GM18873 (cell line): ENCODE data around the gene OR1B1.
"Not testable (repeated sequence)": the region's sequence is repeated elsewhere in the genome, so short reads cannot be mapped to it uniquely, and the experiment has no call there.

Source experiments
- ATAC-seq: cut with Tn5 transposase; IDR thresholded peaks from one replicate; pipeline ENCODE4 v1.9.1; 2021; ENCODE audit warnings: mild to moderate bottlenecking, moderate library complexity, moderate number of reproducible peaks; ENCODE audit not compliant: unreplicated experiment, low FRiP score

OR1B1 gene

GRCh38 chr9:122657527-122657926 is at the start of gene OR1B1:
OR1B1 (minus strand) TSS chr9:122657627.
- no peak for ATAC-seq

- no peak for ATAC-seq
Measured at GRCh38 chr9:122695696-122696095, 38.3 kb upstream of the OR1B1 start.

- no peak for ATAC-seq
Measured at GRCh38 chr9:122684851-122685250, 27.4 kb upstream of the OR1B1 start.

- ATAC-seq = no peak
Measured at GRCh38 chr9:122672481-122672880, 15.1 kb upstream of the OR1B1 start.

- no peak for ATAC-seq
Measured at GRCh38 chr9:122661416-122661815, 4.0 kb upstream of the OR1B1 start, which contains the start of gene OR1L1. OR1L1 (plus strand) TSS chr9:122661716; CDS start chr9:122661716, 0 bp downstream.

GRCh38 chr9:122656378-122656777 is 1.0 kb downstream of the OR1B1 start:
- ATAC-seq = no peak

GRCh38 chr9:122642226-122642625 is 15.2 kb downstream of the OR1B1 start:
- no peak for ATAC-seq

GRCh38 chr9:122619996-122620395 is 37.4 kb downstream of the OR1B1 start:
- ATAC-seq = no peak

GRCh38 chr9:122614362-122614761 is 43.1 kb downstream of the OR1B1 start, which contains the start of gene OR1Q1:
OR1Q1 (plus strand) TSS chr9:122614738; CDS start chr9:122614738, 0 bp downstream.
- ATAC-seq = no peak

GRCh38 chr9:122609804-122610203 is 47.6 kb downstream of the OR1B1 start:
- no peak for ATAC-seq

- no peak for ATAC-seq
Measured at GRCh38 chr9:122606587-122606986, 50.8 kb downstream of the OR1B1 start.

- ATAC-seq = no peak
Measured at GRCh38 chr9:122605691-122606090, 51.7 kb downstream of the OR1B1 start.

- not testable (repeated sequence) for ATAC-seq
Measured at GRCh38 chr9:122583284-122583683, 74.1 kb downstream of the OR1B1 start, which contains the start of gene OR1L8. OR1L8 (minus strand) TSS chr9:122583384; CDS start chr9:122568477, 14,907 bp downstream.

- no peak for ATAC-seq
Measured at GRCh38 chr9:122580360-122580759, 77.1 kb downstream of the OR1B1 start.

GRCh38 chr9:122579874-122580273 is 77.6 kb downstream of the OR1B1 start:
- ATAC-seq = no peak
